ENCODE results near the gene AANAT. TPM values are rescaled to one million over a fixed set of nuclear protein-coding genes. Genes with fewer than 3 reads are reported as not detected.

Gene AANAT
- total RNA-seq, 1 donor from 2014 or later = not detected

DNA sequence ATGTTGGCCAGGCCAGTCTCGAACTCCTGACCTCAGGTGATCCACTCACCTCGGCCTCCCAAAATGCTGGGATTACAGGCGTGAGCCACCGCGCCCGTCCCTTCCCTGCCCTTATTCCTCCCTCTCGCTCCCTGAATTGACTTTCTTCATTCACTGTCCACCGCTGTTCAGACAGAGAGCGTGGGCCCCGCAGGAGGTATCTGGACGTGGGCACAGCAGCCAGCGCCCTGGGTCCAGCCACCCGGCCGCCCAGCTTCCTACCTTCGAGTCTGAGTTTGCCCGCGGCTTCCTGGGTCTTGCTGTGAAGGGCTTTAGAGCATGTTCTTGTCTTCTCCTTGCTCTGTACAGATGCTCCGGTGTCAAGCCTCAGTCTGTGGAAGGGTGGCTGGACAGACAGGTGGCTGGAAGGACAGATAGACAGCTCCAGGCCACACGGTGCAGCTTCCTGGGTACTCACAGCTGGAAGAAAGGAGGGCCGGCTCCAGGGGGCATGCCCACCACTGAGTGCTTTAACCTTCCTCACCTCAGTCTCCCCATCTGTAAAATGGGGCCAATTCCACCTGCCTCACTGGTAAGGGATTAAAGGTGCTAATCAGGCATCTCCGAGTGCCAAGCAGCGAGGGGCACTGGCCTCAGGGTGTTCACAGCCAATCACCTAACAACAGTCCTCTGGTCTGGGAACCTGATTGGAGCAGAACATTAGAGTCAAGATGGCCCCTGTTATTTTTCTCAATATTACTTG lies 20.2 kb downstream of the AANAT start:
- TF ChIP-seq, protein P1, sequence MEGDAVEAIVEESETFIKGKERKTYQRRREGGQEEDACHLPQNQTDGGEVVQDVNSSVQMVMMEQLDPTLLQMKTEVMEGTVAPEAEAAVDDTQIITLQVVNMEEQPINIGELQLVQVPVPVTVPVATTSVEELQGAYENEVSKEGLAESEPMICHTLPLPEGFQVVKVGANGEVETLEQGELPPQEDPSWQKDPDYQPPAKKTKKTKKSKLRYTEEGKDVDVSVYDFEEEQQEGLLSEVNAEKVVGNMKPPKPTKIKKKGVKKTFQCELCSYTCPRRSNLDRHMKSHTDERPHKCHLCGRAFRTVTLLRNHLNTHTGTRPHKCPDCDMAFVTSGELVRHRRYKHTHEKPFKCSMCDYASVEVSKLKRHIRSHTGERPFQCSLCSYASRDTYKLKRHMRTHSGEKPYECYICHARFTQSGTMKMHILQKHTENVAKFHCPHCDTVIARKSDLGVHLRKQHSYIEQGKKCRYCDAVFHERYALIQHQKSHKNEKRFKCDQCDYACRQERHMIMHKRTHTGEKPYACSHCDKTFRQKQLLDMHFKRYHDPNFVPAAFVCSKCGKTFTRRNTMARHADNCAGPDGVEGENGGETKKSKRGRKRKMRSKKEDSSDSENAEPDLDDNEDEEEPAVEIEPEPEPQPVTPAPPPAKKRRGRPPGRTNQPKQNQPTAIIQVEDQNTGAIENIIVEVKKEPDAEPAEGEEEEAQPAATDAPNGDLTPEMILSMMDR (conservative IDR thresholded peaks at IDR 0.05; ENCODE audit: low read depth, low read length) = no peak
- no peak for DNase-seq (ENCODE audit: low read depth)
- no peak overlapping the region for H3K4me3 ChIP-seq (ENCODE audit: low read depth, low read length)

DNA sequence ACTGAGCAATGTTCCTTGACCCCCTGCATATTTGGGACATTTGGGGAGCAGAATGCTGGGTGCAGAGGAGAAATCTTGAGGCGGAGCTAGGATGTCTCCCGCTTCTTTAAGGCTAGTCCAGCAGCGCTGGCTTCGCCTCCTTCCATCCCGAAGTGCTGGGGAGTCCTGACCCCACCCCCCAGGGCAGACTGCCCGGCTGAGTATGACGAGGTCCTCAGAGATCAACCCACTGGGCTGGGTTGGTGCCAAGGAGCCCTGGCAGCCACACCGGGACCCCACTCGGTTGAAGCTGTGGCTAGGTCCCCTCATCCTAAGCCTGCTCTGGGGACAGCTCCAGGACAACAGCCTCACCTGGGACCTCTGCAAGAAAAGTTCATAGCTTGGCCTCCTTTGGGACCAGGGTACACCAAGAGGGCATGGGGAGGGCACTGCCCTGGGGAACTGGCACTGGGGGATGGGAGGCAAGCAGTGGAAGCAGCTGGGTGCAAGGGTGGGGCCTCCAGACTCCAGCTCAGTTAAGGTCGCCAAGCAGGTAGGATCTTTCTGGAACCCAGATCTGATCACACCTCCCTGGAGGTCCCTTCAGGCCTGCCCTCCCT lies 22.8 kb downstream of the AANAT start:
- no peak overlapping the region for H3K4me3 ChIP-seq (ENCODE audit: low read depth, low read length)
- DNase-seq (ENCODE audit: low read depth) = no peak
- TF ChIP-seq, protein P1 (conservative IDR thresholded peaks at IDR 0.05; ENCODE audit: low read depth, low read length) = no peak

DNA sequence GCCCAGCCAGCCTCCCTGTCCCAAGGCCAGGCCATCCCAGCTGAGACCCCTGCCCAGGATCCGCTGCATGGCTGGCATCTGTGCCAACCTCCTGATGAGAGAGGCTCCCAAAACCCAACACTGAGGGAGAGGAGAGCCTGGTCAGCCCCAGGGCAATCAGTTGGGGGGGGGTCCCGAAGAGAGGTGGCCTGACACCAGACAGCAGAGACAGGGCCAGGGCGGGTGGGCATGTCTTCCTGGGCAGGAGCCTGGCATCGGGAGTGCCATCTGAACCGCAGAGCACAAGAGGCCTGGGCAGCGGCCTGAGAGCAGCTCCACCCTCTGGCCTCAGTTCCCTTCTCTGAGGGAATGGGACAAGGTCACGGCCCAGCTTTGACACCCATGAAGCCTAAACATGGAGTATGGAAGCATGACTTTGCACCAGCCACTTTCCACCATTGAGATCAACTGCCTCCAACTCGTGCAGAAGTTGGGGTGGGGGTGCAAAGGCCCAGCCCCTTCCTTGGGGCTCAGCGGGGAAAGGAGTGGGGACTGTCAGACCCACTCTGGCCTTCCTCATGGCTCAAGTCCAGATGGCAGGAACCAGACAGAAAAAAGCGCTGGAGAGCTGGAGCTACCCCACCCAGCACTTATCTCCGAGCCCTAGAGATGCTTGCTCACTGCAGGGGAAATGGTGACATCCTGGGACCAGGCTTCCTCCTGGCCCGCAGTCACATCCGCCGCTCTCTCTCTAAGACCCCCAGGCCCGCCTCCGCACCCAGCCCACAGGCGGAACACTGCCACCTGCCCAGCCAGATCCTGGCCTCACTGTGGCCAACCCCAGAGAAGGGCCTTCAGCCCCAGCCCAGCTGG lies 24.1 kb downstream of the AANAT start:
- TF ChIP-seq, protein P1 (conservative IDR thresholded peaks at IDR 0.05; ENCODE audit: low read depth, low read length) = no peak
- no peak overlapping the region for H3K4me3 ChIP-seq (ENCODE audit: low read depth, low read length)
- no peak for DNase-seq (ENCODE audit: low read depth)

DNA sequence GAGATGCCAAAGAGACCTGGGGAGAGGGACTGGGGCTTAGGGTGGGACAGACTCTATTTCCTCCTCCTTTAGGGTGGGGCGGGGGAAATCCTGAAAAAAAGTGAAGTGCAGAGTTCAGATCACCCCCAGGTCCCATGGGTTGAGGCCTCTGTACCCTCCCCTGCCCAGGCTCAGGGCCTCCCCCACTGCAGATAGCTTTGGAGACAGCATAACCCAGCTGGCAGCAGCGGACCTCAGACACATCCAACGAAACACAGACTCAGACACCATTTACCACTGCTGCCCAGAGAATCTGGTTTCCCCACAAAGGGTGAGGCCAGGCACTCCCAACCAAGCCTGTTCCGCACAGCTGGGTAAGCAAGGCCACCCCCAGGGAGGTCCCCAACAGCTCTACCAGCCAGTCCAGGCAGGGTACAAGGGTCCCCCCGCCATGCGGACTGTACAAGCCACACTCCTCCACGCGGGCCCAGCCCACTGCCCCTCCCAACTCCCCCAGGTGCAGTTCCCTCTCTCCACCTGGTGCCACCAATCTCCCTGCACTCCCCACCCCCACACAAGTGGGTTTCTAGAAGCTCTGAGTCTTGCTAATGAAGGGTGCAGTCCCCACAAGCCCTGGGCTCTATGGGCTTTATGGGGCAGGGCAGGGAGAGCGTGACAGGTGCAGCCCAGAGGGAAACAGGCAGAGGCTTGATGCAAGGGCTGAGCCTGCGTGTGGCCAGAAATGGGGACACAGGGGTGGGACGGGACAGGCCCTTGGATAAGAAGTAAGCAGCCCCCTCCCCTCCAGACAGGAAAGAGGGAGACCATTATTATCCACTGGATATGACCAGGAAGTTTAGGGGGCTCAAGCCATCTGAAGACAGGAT lies 25.0 kb downstream of the AANAT start:
- no peak for DNase-seq (ENCODE audit: low read depth)
- TF ChIP-seq, protein P1 (conservative IDR thresholded peaks at IDR 0.05; ENCODE audit: low read depth, low read length) = no peak

DNA sequence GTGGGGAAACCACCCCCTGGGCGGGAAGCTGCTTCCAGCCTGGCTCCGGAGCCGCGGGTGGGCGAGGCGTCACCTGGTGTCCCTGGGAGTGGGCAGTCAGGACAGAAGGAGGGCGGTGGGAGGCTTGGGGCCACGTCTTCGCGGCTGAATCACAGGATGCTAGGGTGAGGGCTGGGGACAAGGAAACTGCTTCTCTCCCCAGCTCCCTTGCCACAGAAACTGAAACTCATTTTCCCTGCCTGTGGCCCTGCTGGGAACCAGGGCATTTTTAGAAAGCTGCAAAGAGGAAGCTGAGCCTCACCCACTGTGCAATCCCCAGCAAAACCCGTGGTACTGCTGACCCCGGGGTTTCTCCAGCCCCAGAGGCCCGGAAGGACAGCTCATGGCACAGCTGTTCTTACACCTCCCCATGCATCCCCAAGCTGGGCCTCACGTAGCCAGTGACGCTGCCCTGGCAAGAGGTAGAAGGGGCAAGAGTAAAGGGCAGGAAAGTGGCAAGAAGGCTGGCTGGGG lies 25.6 kb downstream of the AANAT start:
- peak overlapping the region; percentile 21 for H3K4me3 ChIP-seq (ENCODE audit: low read depth, low read length)

More for the DNA sequence above, 25.0 kb downstream of the AANAT start:
- no peak overlapping the region for H3K4me3 ChIP-seq (ENCODE audit: low read depth, low read length)

More for the DNA sequence above, 25.6 kb downstream of the AANAT start:
- no peak for DNase-seq (ENCODE audit: low read depth)
- TF ChIP-seq, protein P1 (conservative IDR thresholded peaks at IDR 0.05; ENCODE audit: low read depth, low read length) = no peak
